Stimulated activated naive CD4-positive, alpha-beta T cell treated with Interleukin-2 at 50 U/mL for 16 hours (primary cell): Measurements from ENCODE around the gene MYO1B.
A peak's percentile ranks its signal among the peaks of the same experiment; 100 is the strongest.

Source experiments
- DNase-seq: peaks from one replicate; lab custom pipeline; 2025; lab: John Stamatoyannopoulos, UW

MYO1B gene

GRCh38 chr2:191362841-191363240 lies 117.6 kb downstream of the MYO1B start:
- DNase-seq: no peak

- no peak for DNase-seq
These were observed 118.1 kb downstream of the MYO1B start for GRCh38 chr2:191363267-191363666.

- DNase-seq: no peak
These were observed 119.9 kb downstream of the MYO1B start for GRCh38 chr2:191365089-191365488.

GRCh38 chr2:191366199-191366598 lies 121.0 kb downstream of the MYO1B start:
- no peak for DNase-seq

- DNase-seq: no peak
These were observed 123.8 kb downstream of the MYO1B start for GRCh38 chr2:191369034-191369433.

- DNase-seq: no peak
These were observed 129.2 kb downstream of the MYO1B start for GRCh38 chr2:191374366-191374765.

- DNase-seq: no peak
These were observed 129.7 kb downstream of the MYO1B start for GRCh38 chr2:191374939-191375338.

GRCh38 chr2:191376981-191377629 lies 131.9 kb downstream of the MYO1B start:
- peak; percentile 1 for DNase-seq

GRCh38 chr2:191379375-191379774 lies 134.2 kb downstream of the MYO1B start:
- no peak for DNase-seq

- DNase-seq: no peak
These were observed 137.6 kb downstream of the MYO1B start for GRCh38 chr2:191382801-191383200.

- no peak for DNase-seq
These were observed 138.3 kb downstream of the MYO1B start for GRCh38 chr2:191383486-191383885.

- DNase-seq: no peak
These were observed 139.6 kb downstream of the MYO1B start for GRCh38 chr2:191384829-191385228.

- DNase-seq: no peak
These were observed 140.4 kb downstream of the MYO1B start for GRCh38 chr2:191385416-191386160.

- DNase-seq: no peak
These were observed 141.8 kb downstream of the MYO1B start for GRCh38 chr2:191386938-191387536.

- DNase-seq: no peak
These were observed 144.1 kb downstream of the MYO1B start for GRCh38 chr2:191389288-191389687.

GRCh38 chr2:191391171-191391570 lies 146.0 kb downstream of the MYO1B start:
- DNase-seq: no peak

- no peak for DNase-seq
These were observed 148.8 kb downstream of the MYO1B start for GRCh38 chr2:191394043-191394442.

GRCh38 chr2:191396794-191397193 lies 151.6 kb downstream of the MYO1B start:
- no peak for DNase-seq

- DNase-seq: no peak
These were observed 154.4 kb downstream of the MYO1B start for GRCh38 chr2:191399601-191400000.

GRCh38 chr2:191401287-191401686 lies 156.1 kb downstream of the MYO1B start:
- no peak for DNase-seq

- DNase-seq: no peak
These were observed 157.9 kb downstream of the MYO1B start for GRCh38 chr2:191402966-191403565.

GRCh38 chr2:191404568-191404991 lies 159.4 kb downstream of the MYO1B start:
- DNase-seq: no peak

GRCh38 chr2:191405546-191405945 lies 160.3 kb downstream of the MYO1B start:
- DNase-seq: no peak
